ENCODE measurements around the gene LRRC26.
"Not testable (repeated sequence)": the region's sequence is repeated elsewhere in the genome, so short reads cannot be mapped to it uniquely, and the experiment has no call there.

The LRRC26 gene

DNA sequence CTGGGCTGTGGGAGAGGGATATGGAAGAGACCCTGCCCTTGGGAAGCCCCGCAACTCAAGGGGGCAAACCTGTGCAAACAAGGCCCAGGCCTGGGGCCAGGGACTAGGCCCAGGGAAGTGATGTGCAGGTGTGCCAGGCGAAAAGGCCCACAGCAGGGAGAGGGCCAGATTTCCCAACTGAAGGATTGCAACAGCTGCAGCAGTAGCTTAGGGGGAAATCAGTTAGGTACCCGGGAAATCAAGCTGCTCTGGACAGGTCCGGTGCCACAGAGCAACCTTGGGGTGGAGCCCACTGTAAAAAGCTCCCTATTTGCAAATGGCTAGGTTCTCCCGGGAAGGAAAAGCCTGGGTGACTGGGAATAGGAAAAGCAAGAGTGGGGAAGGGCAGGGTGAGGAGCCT, 20.5 kb downstream of the LRRC26 start:
- no peak for DNase-seq

DNA sequence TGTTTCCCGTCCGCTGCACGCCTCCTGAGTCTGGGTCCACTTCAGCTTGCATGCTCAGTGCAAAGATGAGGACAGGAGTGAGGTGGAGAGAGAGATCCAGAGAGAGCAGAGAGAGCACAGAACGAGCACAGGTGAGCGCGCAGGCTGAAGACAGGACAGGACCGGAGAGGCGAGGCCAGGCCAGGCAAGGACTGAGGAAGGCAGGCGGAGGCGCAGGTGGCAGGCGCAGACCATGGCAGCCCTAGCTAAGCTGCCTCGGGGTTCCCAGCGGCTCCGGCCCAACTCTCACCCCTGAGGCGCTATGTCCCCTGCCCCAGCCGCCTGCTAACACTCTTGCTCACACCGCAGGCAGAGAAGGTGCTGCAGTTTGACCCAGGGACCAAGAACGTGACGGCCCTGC, 21.2 kb downstream of the LRRC26 start:
- DNase-seq: no peak

DNA sequence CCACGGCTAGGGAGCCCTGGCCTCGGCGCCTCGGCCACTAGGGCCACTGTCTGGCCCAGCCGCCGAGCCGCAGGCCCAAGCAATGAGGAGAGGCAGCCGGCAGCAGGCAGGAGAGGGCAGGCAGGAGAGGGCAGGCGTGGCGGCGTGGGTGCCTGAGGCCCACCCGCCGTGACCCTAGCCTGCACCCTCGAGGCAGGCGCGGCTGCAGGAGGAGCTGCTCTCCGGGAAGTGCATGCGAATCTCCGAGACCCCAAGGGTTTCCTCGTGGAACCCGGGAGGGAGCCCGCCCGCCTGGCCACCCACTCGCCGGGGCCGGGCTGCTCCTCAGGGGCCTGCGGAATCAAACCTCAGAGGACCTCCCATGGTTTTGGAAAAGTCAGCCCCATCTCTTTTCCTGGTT, 21.6 kb downstream of the LRRC26 start:
- no peak for DNase-seq

DNA sequence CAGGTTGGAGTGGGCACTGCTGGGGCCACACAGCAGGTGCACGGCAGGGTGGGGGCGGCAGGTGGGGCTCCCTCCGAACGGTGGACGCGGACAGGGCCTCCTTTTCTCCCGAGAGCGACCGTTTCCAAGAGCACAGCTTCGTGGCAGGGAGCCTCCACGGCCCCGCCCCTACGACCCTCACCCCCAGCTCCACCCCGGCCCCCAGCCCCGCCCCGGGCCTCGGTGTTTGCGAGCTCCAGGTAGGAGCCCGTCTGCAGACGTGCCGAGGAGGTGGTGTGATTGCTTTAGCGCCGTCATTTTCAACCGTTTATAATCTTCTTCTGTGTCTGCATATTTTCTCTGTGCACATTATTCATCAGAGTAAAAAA, 22.1 kb downstream of the LRRC26 start:
- DNase-seq: no peak

DNA sequence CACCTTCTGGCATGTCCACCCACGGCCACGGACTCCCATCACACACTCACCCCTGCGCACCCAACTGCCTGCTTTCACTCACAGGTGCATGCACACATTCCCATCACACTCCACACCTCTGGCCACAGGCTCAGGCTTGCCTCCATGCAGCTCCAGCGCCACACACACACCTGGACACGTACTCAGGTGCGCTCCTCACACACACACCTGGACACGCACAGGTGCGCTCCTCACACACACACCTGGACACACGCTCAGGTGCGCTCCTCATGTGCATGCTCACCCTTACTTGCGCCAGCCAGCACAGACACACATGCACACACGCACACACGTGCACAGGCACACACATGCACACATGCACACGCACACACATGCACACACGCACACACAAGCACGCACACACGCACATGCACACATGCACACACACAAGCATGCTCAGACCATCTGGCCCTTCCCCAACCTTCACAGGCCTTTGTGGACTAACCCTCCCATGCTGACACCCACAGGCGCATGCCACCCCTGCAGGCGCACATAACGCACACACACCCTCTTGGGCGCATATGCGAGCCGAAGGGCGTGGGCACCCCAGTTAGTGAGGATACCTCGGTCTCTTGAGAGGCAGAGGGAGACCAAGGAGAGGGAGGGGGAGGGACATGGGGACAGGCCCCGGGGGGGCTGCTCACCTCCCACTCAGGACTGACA, 22.6 kb downstream of the LRRC26 start:
- DNase-seq: no peak

DNA sequence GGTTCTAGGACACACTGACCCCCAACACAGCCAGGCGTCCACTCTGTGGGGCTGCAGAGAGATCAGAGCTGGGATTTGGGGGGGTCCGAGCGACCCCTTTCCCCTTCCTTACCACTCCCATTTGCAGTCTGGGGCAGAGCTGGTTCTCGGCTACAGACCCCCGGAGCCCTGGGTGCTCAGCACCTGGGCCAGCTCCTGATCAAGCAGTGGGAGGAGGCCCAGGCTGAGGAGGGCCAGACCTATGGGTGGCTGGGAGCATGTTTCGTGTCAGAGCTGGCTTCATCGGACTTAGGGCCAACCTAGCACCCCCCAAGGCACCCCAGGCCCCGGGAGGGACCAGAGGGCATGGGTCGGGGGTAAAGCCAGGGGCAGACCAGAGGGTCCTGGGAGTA, 23.3 kb downstream of the LRRC26 start:
- no peak for DNase-seq

DNA sequence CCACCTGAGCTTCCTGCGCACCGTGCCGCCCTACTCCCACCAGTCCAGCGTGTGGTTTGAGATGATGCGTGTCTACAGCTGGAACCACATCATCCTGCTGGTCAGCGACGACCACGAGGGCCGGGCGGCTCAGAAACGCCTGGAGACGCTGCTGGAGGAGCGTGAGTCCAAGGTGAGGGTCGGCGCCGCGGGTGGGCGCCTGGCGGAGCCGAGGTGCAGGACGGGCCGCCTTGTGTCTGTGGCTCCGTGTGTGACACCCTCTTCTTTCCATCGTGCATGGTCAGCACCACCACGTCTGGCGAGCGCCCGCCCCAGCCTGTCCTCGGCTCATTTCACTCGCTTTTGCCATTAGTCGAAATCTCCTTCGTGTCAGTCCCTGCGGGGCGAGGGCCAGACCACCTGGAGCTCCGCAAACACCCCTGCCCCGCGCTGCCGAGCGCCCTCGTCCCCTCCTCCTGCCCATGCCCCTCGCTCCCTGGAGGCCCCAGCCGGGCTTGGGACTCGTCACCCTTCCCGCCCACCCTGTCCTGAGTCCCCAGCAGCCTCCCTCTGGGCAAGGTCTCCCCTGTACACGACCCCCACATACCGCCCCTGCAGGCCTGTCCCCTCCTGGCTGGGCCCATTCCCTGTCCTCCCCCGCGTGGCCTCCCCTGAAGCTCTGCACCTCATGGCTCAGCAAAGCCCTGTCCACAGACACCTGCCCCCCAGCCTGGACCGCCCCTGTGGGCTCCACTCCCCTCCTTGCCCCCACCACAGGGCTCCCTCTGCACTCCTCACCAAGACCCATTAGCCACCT, 23.9 kb downstream of the LRRC26 start:
- DNase-seq: no peak

DNA sequence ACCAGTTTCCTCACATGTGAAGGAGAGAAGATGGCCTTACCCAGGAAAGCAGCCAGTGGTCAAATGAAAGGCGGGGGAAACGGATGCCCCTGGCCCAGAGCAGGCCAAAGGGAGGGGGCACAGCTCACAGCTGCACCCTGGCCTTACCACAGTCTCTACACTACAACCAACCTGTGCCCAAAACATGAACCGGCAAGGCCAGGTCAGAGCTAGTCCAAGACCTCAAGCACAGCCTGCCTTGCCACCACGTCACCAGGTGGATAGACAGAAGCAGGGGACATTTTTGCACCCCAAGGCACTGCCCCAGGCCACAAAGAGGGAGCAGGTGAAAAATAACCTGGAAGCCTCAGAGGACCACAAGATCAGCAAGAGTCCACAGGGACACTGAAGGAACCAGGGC, 26.4 kb downstream of the LRRC26 start:
- no peak for DNase-seq

DNA sequence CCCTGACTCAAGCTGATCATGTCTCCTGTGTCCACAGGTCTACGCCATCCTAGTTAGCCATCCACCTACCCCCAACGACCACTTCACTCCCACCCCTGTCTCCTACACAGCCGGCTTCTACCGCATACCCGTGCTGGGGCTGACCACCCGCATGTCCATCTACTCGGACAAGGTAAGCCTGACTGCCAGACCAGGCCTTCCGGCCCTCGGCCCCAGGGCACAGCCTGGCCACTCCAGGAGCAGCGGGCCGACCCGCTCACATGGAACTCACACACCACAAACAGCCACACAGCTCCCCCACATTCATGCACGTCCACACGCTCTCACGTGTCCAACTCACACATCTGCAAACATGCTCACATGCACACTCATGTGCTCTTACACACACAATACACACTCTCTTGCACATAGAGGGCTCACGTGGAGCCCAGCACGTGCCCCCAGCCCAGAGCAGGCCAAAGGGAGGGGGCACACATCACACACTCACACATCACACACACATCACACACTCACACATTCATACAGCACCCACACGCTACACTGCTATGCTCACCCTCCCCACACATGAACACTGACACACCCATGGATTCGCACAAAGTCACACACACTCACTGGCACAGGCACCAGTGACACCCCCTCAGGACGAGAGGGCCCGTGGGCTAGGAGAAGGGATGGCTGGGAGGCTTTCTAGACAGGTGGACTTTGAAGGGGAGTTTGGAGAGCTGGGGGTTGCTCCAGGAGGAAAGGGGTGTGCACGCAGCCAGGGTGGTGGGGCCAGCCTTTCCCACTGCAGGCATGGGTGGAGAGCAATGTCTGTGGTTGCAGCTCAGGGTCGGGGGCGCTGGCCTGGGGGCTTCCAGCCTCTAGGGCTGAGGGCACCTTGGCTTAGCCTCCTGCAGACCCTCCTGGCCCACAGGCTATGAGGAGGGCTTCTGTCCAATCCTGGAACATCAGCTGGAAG, 27.6 kb downstream of the LRRC26 start:
- DNase-seq: no peak

DNA sequence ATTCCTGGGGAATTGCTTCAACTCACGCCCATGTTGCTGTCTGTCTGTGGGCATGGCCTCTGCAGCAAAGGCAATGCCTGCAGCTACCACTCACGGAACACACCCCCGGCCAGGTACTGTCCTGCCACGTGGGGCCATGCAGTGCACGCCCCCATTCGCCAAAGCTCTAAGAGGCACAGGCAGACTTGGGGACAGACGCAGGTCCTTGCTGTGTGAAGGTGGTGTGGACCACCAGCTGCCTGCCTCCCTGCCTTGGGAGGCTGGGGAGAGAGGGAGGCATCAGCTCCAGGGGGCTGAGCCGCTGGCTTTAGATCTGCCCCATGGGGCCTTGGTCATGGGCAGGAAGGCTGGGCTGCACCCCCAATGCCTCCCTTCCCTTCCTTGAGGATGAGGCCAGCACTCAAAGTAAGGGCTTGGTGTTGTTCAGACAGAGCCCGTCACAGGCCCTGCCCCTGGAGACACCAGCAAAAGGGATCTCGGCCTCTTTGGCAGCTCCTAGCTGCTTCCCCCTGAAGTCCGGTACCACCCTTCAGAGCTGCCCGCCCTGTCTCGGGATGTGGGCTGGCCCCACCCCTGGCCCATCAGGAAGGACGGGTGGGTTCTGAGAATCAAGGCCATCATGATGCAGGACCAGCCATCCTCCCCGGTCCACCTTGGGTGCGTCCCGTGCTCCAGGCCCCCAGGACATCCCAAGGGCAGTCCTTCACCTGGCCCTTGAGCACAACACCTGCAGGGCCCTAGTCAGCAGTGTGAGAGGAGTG, 28.6 kb downstream of the LRRC26 start:
- DNase-seq: no peak

DNA sequence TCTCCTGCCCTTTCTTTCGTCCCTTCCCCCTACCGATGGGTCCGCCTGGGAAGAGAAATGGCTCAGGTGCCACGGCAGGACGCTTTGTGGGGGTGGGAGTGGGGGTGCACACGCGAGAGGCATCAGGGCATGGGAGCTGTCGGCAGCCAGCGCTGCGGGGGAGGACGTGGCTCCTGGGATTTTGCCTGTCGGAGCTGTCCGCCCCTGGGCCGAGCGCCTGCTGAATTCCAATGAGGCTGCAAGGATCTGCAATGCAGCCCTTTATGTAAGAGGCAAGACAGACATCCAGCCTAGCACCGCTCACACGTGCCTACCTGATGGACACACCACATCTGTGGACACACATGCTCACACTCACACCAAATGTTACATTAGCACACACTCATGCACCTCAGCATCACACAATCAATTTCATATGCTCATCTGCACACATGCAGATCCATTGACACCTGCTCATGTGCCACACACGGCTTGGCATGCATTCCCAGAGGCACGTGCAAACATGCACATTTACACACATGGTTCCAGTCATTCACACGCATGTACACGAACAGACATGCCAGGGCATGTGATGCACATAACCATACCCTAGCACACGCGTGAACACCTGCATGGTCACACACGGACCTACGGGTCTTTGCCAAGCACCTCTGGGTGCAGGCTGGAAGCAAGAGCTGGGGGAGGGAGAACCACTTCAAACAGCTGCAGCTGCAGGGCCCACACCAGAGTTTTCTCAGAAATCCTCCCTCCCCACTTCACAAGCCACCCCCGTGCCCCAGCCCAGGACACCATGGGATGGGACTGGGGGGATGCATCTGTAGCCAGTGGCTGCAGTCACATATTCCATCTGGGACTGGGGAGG, 29.5 kb downstream of the LRRC26 start:
- no peak for DNase-seq

DNA sequence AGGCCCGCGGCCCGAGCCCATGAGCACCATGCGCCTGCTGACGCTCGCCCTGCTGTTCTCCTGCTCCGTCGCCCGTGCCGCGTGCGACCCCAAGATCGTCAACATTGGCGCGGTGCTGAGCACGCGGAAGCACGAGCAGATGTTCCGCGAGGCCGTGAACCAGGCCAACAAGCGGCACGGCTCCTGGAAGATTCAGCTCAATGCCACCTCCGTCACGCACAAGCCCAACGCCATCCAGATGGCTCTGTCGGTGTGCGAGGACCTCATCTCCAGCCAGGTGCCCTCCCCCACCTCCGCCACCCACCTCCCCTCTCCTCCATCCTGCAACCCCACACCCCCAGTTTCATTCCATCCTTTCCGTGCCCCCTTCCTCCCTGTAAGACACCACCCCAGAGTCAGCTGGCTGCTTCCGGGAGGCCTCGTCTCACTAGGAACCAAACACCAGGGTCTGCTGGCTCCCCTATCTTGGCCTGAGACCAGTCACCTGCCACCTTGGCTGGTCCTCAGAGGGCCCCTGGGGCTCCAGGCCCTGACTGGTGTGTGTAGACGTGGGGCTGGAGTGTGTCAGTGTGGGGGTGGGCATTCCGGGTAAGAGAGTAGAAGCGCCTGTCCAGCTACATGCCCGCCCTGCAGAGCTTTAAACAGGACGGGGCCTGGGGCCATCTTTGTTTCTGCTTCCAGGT, 30.2 kb downstream of the LRRC26 start:
- DNase-seq: no peak

DNA sequence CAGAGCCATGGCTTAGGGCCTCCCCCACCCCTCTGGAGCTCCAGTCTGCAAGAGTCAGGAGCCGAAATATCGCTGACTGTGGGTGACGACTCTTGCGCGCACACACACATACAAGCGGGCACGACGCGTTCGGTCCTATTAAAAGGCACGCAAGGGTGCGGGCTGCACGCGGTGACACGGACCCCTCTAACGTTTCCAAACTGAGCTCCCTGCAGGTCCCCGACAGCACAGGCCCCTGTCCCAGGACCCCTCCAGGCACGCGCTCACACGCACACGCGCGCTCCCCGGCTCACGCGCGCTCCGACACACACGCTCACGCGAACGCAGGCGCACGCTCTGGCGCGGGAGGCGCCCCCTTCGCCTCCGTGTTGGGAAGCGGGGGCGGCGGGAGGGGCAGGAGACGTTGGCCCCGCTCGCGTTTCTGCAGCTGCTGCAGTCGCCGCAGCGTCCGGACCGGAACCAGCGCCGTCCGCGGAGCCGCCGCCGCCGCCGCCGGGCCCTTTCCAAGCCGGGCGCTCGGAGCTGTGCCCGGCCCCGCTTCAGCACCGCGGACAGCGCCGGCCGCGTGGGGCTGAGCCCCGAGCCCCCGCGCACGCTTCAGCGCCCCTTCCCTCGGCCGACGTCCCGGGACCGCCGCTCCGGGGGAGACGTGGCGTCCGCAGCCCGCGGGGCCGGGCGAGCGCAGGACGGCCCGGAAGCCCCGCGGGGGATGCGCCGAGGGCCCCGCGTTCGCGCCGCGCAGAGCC, 31.0 kb downstream of the LRRC26 start, which contains the start of gene GRIN1:
Gene GRIN1, plus strand, starts transcription at position 433 of the 746 bp plus-strand sequence. CDS start 333 bp downstream, outside the sequence.
- peak; percentile 6 to 27 for DNase-seq

DNA sequence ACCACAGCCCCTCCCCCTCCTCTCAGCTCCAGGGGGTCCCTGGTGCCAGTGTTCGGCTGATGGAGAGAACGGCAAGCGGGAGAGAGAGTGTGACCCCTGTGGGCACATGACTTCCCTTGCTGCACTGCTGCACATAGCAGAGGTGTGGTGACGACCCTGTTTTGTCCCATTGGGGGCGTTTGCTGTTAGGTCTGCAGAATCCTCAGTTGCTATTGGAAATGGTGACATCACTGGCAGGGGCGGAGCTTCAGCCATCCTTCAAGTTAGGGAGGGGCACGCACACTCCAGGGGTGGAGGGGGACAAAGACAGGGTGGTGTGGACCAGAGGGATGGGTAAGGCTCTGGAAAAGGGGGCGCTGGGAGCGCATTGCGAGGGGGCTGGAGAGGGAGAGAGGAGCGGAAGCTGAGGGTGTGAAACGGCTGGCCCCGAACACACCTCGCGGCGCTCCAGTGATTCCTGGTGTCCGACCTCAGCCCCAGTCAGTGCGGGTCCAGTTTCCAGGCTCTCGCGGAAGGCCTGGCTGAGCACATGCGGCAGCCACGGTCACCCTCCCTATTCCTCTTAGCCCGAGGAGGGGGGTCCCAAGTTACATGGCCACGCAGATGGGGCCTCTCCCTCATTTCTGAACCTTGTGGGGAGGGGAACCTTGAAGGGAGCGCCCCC, 31.7 kb downstream of the LRRC26 start:
- no peak for DNase-seq

DNA sequence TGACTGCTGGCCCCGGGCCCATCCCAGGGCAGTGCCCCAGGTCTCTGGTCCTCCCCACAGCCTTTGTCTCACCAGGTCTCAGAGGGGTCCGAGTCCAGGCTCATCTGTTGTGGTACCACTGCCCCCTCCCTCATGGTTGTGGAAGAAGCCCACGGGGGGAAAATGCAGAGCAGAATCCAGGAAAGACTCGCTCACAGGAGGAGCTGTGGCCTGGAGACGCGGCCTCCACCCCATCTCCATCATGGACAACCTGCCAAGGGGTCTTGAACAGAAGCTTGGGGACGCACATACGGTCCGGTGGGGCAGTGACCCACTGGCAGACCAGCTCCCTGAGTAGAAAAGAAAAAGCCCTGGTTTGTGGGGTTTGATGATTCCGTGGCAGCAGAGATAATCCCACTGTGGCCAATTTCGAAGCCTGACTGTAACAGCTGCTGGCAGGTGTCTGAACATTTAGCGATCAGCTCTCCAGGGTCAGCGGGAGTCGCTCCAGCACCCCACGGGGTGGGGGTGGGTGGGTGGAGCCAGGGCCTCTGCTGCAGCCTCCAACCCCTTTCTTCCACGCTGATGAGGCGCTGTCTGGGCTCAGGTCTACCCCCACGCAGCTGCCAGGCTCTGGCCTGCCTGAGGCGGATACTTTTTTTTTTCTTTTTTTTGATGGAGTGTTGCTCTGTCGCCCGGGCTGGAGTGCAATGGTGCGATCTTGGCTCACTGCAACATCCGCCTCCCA, 32.8 kb downstream of the LRRC26 start:
- no peak for DNase-seq

DNA sequence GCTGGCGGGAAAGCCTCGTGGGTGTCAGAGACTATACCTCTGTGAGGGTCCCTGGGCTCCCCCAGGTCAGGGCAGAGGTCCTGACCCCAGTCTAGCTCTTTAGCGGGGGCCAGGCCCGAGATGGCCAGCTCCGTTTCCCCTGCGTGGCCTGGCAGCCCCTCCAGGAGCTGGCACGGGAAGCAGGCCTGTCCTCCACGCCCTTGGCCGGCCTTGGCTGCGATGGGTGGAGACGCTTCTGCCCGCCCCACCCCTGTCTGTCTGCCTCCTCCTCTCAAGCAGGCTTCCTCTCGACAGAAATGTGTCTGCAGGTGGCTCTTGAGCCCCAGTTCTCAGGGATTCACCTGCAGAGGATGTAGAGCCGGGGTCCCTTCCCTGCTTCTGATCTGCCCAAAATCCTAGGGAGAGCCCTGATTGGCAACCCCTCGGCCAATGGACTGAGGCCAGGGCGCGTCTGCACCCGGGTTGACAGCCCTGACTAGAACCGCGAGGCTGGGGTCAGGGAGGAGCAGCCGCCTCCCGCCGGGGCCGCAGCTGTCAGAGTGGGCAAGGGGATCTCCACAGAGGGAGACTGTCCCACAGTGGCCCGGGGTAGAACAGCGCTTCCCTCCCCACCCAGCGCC, 33.5 kb downstream of the LRRC26 start:
- DNase-seq: no peak

DNA sequence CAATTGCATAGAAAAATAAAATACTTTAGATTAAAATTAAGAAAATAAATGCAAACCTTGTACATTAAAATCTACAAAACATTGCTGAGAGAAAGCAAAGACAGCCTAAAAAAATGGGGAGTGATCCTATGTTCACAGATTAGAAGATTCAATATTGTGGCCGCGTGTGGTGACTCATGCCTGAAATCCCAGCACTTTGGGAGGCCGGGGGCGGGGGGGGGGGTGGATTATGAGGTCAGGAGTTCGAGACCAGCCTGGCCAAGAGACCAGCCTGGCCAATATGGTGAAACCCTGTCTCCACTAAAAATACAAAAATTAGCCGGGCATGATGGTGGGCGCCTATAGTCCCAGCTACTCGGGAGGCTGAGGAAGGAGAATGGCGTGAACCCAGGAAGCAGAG, 34.7 kb downstream of the LRRC26 start:
- not testable (repeated sequence) for DNase-seq

DNA sequence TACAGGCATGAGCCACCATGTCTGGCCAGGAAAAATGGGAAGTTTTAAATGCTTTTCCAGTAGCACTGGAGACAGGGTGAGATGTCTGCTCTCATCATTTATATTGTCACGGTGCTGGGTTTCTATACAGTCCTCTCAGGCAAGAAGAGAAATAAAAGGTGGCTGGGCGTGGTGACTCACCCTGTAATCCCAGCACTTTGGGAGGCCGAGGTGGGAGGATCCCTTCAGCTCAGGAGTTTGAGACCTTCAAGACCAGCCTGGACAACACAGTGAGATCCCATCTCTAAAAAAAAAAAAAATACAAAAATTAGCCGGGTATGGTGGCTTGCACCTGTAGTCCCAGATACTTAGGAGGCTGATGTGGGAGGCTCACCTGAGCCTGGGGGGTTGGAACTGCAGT, 35.7 kb downstream of the LRRC26 start:
- DNase-seq: no peak
